Hematopoietic multipotent progenitor cell treated with erythropoietin and hydrocortisone succinate and interleukin-3 and kit ligand, for 6 days (in vitro differentiated cells): ENCODE results near the gene CRB2.

Experiments
- DNase-seq: peaks from one replicate; pipeline ENCODE4 v3.0.0-alpha.2; 2015

CRB2 gene

DNA sequence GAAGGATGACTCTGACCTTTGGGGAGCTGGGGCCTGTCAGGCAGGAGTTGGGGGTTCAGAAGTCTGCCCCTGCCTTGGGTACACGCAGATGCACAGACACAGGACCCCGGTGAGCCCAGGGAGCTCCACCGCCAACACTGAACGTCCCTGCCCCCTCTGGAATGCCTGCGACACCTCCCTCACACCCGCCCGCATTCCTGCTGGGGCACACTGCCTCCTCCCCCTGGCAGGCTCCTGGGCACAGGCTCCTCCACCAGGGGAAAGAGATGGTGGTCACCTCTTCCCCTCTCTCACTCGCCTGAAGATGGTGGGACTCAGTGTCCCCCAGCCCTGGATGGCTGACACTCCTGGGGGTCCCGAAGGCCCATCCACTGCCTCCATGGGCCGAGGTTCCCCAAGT lies 12.0 kb downstream of the CRB2 start:
- no peak for DNase-seq

- no peak for DNase-seq
Observed at GRCh38 chr9:123368536-123369153, 12.6 kb downstream of the CRB2 start.

DNA sequence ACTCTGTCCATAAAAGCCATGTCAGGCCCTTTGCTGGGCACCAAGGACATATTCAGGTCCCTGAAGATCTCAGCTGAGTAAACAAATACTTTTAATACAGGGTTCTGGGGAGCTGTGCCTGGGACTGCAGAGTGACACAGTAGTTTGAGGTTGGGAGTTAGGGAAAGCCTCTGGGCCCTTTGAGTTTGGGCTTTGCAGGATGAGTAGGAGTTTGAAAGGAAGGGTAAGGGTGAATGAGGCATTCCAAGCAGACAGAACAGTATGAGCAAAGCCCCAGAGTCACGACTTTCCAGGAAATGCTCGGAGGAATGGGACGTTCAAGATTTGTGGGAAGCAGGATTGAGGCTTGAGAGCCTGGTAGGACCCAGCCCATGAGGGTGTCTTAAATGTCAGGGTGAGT lies 13.3 kb downstream of the CRB2 start:
- no peak for DNase-seq

DNA sequence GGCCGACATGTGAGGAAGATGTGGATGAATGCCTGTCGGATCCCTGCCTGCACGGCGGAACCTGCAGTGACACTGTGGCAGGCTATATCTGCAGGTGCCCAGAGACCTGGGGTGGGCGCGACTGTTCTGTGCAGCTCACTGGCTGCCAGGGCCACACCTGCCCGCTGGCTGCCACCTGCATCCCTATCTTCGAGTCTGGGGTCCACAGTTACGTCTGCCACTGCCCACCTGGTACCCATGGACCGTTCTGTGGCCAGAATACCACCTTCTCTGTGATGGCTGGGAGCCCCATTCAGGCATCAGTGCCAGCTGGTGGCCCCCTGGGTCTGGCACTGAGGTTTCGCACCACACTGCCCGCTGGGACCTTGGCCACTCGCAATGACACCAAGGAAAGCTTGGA lies 14.1 kb downstream of the CRB2 start:
- DNase-seq = no peak

GRCh38 chr9:123370526-123371227 lies 14.7 kb downstream of the CRB2 start:
- no peak for DNase-seq

- DNase-seq = no peak
Observed at GRCh38 chr9:123371228-123371584, 15.2 kb downstream of the CRB2 start.

DNA sequence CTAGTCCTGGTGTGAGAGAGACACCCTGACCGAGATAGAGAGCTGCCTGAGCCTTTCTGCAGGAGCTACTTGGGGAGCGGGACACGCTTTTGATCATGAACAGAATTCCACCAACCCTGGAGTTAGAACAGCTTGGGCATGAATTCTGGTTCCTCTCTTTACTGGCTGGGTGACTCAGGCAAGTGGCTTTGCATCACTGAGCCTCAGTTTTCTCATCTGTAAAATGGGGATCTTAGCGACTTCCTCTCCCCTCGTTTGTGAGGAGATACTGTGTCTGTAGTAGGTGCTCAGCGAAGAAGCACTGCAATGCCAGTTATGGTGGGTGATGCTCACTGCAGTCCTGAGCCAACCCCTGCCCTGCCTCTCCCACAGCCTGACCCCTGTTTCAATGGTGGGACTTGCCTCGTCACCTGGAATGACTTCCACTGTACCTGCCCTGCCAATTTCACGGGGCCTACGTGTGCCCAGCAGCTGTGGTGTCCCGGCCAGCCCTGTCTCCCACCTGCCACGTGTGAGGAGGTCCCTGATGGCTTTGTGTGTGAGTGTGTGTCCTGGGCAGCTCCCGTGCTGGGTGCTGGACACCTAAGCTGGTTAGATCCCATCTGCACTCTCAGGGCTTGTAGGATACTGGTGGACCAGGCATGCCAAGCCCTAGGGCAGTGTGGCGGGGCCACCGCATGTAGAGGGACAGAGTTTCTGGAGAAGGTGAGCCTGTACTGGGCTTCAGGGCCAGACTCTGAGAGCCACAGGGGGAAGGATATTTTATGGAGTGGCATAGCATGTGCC lies 16.0 kb downstream of the CRB2 start:
- no peak for DNase-seq

GRCh38 chr9:123372766-123373446 lies 16.9 kb downstream of the CRB2 start:
- DNase-seq = no peak

GRCh38 chr9:123373447-123373923 lies 17.5 kb downstream of the CRB2 start:
- DNase-seq = peak; percentile 60

DNA sequence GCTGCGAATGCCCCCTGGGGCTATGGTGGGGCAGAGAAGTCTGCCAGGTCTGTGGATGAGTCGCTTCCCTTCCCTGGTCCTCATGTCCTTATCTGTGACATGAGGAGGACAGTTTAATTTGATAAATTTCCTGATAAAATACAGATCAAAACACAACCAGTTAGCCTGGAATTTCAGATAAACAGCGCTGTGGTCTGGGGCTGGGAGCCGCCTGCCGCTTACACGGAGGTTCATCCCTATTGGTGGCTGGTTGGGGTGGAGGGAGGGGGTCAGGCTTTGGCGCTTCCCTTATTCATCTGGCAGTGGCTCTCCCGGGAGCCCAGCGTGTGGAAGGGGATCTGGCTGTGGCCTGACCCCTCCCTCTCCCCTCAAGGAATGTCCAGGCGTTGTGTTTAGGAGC lies 17.9 kb downstream of the CRB2 start:
- DNase-seq = peak; percentile 89

DNA sequence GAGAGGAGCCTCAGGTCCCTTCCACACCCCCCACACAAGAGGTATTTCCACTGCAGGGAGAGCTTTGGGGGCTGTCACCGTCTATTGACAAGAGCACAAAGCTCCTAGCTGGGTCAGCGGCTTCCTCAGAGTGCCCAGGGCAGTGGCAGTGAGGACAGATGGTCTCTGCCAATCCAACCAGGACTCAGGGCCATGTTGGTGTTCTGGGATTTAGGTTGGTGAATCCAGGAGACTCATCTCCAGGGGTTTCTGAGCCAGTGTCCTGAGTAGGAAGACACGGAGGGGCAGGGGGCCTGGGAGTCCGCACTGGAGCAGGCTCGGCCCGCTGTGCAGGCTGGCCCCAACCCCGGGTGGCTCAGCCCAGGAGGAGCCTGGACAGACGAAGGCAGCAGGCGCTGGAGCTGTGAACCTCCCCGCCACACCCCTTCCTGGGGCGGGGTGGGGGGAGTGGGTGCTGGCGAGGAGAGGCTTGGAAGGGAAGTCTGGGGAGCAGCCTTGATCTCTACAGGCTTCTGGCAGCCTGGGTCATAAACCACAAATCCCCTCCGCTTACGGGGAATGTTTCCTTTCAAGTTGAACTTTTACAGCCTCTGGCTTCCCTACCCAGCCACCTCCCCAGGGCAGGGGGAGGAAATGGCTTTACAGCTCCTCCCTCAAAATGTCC lies 19.6 kb downstream of the CRB2 start:
- peak; percentile 76 for DNase-seq

DNA sequence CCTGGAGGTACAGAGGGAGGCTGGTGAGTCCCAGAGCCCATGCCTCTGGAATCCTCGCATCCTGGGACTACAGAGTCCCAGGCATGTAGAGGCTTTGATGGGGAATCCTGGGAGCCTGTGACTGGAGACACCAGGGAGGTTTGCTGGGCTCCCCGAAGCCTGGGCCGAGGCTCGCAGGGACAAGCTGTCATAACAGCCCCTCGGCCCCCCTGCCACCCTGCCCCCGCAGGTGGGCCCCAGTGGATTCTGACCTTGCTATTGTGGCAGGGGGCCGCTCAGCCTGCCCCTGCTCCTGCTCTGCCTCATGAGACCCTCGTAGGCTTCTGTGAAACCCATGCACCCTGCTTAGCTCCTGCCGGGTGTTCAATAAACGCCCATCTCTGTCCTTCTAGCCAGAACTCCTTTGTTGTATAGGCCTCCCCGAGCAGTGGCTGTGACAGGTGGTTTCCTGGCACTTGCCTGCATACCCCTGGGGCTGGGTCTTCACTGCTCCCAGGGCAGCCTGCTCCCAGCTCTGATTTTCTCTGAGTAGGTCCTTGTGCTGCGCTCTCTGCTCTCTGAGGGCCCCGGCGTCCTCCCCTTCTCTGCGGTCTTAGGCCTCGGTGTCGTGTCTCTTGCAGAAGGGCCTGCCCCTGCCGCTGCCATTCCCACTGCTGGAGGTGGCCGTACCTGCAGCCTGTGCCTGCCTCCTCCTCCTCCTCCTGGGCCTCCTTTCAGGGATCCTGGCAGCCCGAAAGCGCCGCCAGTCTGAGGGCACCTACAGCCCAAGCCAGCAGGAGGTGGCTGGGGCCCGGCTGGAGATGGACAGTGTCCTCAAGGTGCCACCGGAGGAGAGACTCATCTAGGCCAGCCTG lies 20.4 kb downstream of the CRB2 start:
- no peak for DNase-seq

- DNase-seq = no peak
Observed at GRCh38 chr9:123377211-123377971, 21.4 kb downstream of the CRB2 start.

GRCh38 chr9:123378025-123378424 lies 22.0 kb downstream of the CRB2 start:
- DNase-seq = no peak

- no peak for DNase-seq
Observed at GRCh38 chr9:123378956-123379660, 23.1 kb downstream of the CRB2 start.

GRCh38 chr9:123380852-123381705 lies 25.1 kb downstream of the CRB2 start:
- DNase-seq = no peak

DNA sequence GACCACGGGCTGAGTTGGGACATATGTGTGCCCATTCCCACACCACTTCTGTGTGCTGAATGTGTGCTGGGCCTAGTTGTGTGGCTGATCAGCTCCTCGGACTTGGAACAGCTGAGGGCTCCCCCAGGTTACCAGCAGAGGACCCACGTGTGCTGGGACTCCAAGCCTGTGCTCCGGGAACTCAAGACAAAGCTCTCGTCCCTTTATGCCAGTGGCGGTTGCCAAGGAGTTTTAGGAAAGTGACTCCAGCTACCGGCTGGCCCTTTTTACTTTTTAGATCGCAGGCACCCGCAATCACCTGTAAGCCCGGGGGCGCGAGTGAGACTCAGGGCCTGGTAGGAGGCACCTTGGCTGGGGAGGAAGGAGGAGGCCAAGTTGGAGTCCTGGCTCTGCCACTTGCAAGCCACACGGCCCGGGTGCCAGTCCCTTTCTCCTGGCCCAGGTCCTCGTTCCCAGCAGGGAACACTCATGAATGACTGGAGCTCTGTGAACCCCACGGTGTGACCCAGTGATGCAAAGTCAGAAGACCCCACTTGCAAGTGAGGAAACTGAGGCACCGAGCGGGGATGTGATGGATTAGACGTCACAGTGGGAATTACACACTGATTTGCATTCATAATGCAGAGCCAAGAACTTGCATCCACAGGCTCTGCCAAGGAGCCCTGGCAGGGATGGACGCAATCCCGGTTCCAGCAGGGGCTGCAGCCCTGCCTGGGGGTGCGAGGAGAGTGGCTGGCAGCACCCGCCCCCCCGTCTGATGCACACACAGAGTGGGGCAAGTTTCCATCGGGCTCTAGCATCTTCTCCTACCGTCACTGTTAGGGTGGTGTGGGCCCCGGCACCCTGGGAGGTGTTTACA lies 26.9 kb downstream of the CRB2 start:
- DNase-seq = no peak

DNA sequence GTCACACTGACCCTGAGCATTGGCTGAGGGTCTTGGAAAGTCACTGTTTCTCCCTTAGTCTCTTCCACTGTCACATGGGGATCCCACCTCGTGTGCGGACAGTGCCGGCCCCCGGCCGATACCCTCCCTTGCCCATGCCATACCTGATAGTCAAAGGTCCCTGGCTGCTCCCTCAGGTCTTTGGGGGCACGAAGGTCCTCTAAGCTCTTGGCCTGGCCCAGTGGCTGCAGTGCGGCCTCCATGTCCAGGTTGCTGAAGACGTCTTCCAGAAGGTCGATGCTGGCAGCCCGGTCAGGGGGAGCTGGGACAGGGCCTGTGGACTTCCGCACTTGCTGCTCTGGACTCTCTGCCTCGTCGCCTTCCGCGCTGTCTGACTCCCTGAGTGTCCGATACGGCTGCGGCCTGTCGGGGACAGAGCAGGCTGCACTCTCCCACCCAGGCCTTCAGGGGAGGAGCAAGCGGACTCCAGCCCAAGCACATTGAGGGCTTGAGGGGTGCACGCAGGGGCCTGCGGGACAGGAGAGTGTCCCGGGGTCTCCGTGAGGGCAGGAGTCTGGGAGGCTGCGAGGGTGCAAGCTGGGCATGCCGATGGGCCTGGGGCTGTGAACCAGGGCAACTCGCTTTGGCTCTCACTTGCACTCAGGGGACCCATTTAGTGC lies 27.6 kb downstream of the CRB2 start:
- DNase-seq = no peak
